C4-2B (cell line): Measurements from ENCODE around the gene OSER1.
A peak's percentile ranks its signal among the peaks of the same experiment; 100 is the strongest.
"Not testable (repeated sequence)": the region's sequence is repeated elsewhere in the genome, so short reads cannot be mapped to it uniquely, and the experiment has no call there.

Experiments
- H3K27ac ChIP-seq: fragments of 450-650 bp; 2 replicates; pipeline ENCODE4 v1.5.1; 2017
- CTCF ChIP-seq: fragments of 450-650 bp; conservative IDR thresholded peaks from 2 replicates; pipeline ENCODE4 v1.5.1; 2017; ENCODE audit warnings: mild to moderate bottlenecking
- ZFX ChIP-seq: fragments of 450-650 bp; IDR thresholded peaks from 2 replicates; pipeline ENCODE4 v1.6.1; 2017

The OSER1 gene

GRCh38 chr20:44195605-44196004 lies 15.0 kb downstream of the OSER1 start:
- H3K27ac ChIP-seq, result no peak overlapping the region
- no peak for TF ChIP-seq ZFX
- TF ChIP-seq CTCF, result no peak

- H3K27ac ChIP-seq, result no peak overlapping the region
- TF ChIP-seq CTCF (no peak), ZFX (no peak)
Observed at GRCh38 chr20:44193801-44194200, 16.8 kb downstream of the OSER1 start.

DNA sequence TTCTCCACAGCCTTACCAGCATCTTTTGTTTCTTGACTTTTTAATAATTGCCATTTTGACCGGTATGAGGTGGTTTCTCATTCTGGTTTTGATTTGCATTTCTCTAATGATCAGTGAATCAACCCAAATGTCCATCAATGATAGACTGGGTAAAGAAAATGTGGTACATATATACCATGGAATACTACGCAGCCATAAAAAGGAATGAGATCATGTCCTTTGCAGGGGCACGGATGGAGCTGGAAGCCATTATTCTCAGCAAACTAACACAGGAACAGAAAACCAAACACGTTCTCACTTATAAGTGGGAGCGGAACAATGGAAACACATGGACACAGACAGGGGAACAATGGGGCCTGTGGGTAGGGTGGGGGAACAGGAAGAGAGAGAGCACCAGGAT lies 18.9 kb downstream of the OSER1 start:
- H3K27ac ChIP-seq, result not testable (repeated sequence)

DNA sequence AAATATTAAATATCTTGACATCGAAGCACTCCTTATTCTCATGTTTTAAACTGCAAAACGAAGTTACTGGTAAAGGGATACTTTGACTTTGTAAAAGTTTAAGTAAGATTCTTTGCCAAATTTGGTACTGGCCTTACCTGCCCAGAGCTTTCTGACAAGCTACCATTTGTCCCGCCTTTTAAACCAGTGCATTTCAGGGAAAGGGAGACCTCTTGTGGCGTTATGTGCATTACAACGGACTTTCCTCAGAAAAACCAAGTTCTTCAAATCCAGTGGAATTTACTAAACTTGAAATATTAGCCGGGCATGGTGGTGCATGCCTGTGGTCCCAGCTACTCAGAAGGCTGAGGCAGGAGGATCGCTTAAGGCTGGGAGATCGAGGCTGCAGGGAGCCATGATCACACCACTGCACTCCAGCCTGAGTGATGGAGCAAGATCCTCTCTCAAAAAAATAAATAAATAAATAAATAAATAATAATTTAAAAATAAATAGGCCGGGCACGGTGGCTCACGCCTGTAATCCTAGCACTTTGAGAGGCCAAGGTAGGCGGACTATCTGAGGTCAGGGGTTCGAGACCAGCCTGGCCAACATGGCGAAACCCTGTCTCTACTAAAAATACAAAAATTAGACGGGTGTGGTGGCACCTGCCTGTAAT lies 20.2 kb downstream of the OSER1 start:
- not testable (repeated sequence) for H3K27ac ChIP-seq
- peak; percentile 89 for TF ChIP-seq CTCF

- no peak overlapping the region for H3K27ac ChIP-seq
- TF ChIP-seq CTCF (no peak), ZFX (no peak)
Observed at GRCh38 chr20:44188752-44189151, 21.8 kb downstream of the OSER1 start.

DNA sequence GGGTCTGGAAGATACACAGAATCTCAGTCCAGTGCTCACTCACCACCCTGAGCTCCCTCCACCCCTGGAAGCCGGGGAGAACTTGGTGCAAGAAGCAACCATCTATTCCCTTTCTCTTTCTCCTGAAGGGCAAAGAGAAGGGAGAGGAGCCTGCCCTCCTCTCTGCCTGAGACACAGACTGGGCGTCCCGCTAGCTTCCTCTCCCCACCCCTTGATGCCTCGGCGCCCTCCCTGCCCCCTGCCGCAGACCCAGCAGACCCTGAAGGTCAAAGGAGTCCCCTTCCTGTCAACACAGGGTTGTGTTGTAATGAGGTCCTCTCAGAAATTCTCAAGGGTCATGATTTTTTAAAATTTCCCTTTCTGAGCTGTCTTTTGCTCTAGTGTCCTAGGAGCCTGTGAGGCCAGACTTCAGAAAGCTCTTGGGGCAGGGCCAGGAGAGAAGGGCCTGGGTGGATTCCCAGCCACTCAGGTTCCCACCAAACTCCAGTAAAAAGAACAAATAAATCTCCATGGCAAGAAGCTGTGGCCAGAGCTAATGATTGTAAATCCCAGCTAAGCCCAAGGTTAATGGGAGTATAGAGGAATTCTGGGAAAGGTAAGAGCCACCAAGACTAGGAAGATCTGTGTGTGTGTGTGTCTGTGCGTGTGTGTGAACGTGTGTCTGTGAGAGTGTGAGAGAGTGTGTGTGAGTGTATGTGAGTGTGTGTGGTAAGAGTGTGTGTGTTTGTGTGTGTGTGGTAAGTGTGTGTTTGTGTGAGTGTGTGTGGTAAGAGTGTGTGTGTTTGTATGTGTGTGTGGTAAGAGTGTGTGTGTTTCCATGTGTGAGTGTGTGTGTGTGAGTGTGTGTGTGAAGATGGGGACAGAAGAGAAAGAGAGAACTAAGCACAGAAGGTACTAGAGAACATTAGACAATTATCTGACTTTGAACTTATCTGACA lies 22.5 kb downstream of the OSER1 start:
- H3K27ac ChIP-seq, result no peak overlapping the region
- TF ChIP-seq ZFX (no peak), CTCF (no peak)

- TF ChIP-seq CTCF (no peak), ZFX (no peak)
- H3K27ac ChIP-seq, result no peak within 1 kb of the TSS
Observed at GRCh38 chr20:44187054-44187771, 23.4 kb downstream of the OSER1 start, which contains the start of gene JPH2. Gene JPH2, minus strand, starts transcription at chr20:44187188. Its CDS starts 483 bp downstream, at chr20:44186705.
